ENCODE data around the gene PLPP3. TPM values are rescaled to one million over a fixed set of nuclear protein-coding genes. Genes with fewer than 3 reads are reported as not detected.

PLPP3 gene
- total RNA-seq, 1 experiment from 2014 or later, result 8.2 TPM

GRCh38 chr1:56448529-56449300, 130.6 kb downstream of the PLPP3 start:
- ATAC-seq (peak; percentile 48), DNase-seq (ENCODE audit: low read depth, low spot score) (no peak)
- CTCF ChIA-PET, result no interaction called here
- no peaks in the 10 kb centered on the region for H3K9me3 ChIP-seq (ENCODE audit: control insufficient read depth, insufficient read depth, low read depth, low read length)
- no peak overlapping the region for H3K27ac ChIP-seq (ENCODE audit: low read length)
- POLR2A ChIA-PET, result no interaction called here
- H3K4me3 ChIP-seq (ENCODE audit: low read depth in 2 of 2, low read length in 2 of 2), result no peak overlapping the region
- BruUV-seq (replicated peaks), result no TSS peak
- no peaks in the 10 kb centered on the region; the same call in 1 of the 2 replicates for H3K27me3 ChIP-seq (ENCODE audit: control insufficient read depth, insufficient read depth, low read length)
- in situ Hi-C loops (cut with HindIII; ENCODE audit: low pct_unique_long_range_greater_than_20kb, low sequenced_read_pairs), result no loop called here
- no peaks in the 10 kb centered on the region for H3K4me1 ChIP-seq (ENCODE audit: control insufficient read depth, insufficient read depth, low read length)
- intact Hi-C loops (cut with micrococcal nuclease; ENCODE audit: unreplicated experiment), result no loop called here
- H3K36me3 ChIP-seq (ENCODE audit: control insufficient read depth, insufficient read depth, low read length), result no peaks in the 10 kb centered on the region
- TF ChIP-seq TCF7L2 (IDR thresholded peaks at IDR 0.05; ENCODE audit: low read depth, low read length) (no peak), REST (IDR thresholded peaks at IDR 0.05; ENCODE audit: insufficient read depth in 1 of 2, low read depth in 2 of 2, low read length in 1 of 2) (no peak), POLR2AphosphoS5 (IDR thresholded peaks at IDR 0.05; ENCODE audit: low read depth, low read length) (no peak), SIN3A (IDR thresholded peaks at IDR 0.05; ENCODE audit: borderline replicate concordance, insufficient read depth, low read depth, low read length) (no peak)
- TF ChIP-seq, protein P1, sequence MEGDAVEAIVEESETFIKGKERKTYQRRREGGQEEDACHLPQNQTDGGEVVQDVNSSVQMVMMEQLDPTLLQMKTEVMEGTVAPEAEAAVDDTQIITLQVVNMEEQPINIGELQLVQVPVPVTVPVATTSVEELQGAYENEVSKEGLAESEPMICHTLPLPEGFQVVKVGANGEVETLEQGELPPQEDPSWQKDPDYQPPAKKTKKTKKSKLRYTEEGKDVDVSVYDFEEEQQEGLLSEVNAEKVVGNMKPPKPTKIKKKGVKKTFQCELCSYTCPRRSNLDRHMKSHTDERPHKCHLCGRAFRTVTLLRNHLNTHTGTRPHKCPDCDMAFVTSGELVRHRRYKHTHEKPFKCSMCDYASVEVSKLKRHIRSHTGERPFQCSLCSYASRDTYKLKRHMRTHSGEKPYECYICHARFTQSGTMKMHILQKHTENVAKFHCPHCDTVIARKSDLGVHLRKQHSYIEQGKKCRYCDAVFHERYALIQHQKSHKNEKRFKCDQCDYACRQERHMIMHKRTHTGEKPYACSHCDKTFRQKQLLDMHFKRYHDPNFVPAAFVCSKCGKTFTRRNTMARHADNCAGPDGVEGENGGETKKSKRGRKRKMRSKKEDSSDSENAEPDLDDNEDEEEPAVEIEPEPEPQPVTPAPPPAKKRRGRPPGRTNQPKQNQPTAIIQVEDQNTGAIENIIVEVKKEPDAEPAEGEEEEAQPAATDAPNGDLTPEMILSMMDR (IDR thresholded peaks at IDR 0.05), result no peak

- in situ Hi-C loops (cut with HindIII; ENCODE audit: low pct_unique_long_range_greater_than_20kb, low sequenced_read_pairs), result no loop called here
- no peaks in the 10 kb centered on the region; the same call in 1 of the 2 replicates for H3K27me3 ChIP-seq (ENCODE audit: control insufficient read depth, insufficient read depth, low read length)
- H3K4me1 ChIP-seq (ENCODE audit: control insufficient read depth, insufficient read depth, low read length), result no peaks in the 10 kb centered on the region
- H3K4me3 ChIP-seq (ENCODE audit: low read depth in 2 of 2, low read length in 2 of 2), result no peak overlapping the region
- no peaks in the 10 kb centered on the region for H3K9me3 ChIP-seq (ENCODE audit: control insufficient read depth, insufficient read depth, low read depth, low read length)
- no peak for TF ChIP-seq TCF7L2 (IDR thresholded peaks at IDR 0.05; ENCODE audit: low read depth, low read length)
- no peak for TF ChIP-seq POLR2AphosphoS5 (IDR thresholded peaks at IDR 0.05; ENCODE audit: low read depth, low read length)
- TF ChIP-seq, protein P1 (IDR thresholded peaks at IDR 0.05), result no peak
- no peak for TF ChIP-seq SIN3A (IDR thresholded peaks at IDR 0.05; ENCODE audit: borderline replicate concordance, insufficient read depth, low read depth, low read length)
- TF ChIP-seq REST (IDR thresholded peaks at IDR 0.05; ENCODE audit: insufficient read depth in 1 of 2, low read depth in 2 of 2, low read length in 1 of 2), result no peak
- H3K36me3 ChIP-seq (ENCODE audit: control insufficient read depth, insufficient read depth, low read length), result no peaks in the 10 kb centered on the region
- intact Hi-C loops (cut with micrococcal nuclease; ENCODE audit: unreplicated experiment), result no loop called here
- CTCF ChIA-PET, result no interaction called here
- ATAC-seq (no peak), DNase-seq (ENCODE audit: low read depth, low spot score) (no peak)
- no peak overlapping the region for H3K27ac ChIP-seq (ENCODE audit: low read length)
- no TSS peak for BruUV-seq (replicated peaks)
- POLR2A ChIA-PET, result no interaction called here
These were observed 131.5 kb downstream of the PLPP3 start for GRCh38 chr1:56447823-56448222.
